Myocyte (in vitro differentiated cells): ENCODE measurements around the gene IRS2. TPM values are rescaled to one million over a fixed set of nuclear protein-coding genes. Genes with fewer than 3 reads are reported as not detected.

Experiments used
- DNase-seq: peaks from one replicate; pipeline ENCODE4 v3.0.0-alpha.2; 2012; ENCODE audit warnings: low read depth
- total RNA-seq: library from RNA; depleted of rRNA; stranded (reverse); fragments of >200 nt; gene quantifications from 2 replicates; pipeline ENCODE4 v1.2.3, GENCODE V29; 2014

IRS2 gene
- total RNA-seq, 1 donor from 2014 or later: 5.7 TPM

DNA sequence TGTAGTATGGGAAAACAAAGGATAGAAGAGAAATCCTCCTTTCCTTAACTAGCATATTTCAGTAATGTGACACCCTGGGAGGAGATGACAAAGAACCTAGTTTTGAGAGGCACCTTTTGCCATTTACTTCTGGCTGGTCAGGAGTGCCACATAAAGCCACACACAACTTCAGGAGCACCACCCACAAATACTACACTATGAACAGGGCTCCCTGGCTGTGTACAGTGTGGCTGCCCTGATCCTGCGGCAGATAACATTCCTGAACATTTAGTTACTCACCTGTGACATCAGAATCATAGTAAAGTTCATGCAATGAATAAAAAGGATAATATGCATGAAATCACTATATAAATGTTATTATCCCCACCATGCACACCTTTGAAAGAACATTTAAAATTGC is 17.4 kb upstream of the IRS2 start:
- DNase-seq: no peak

GRCh38 chr13:109802936-109803335 is 16.6 kb upstream of the IRS2 start:
- DNase-seq: no peak

DNA sequence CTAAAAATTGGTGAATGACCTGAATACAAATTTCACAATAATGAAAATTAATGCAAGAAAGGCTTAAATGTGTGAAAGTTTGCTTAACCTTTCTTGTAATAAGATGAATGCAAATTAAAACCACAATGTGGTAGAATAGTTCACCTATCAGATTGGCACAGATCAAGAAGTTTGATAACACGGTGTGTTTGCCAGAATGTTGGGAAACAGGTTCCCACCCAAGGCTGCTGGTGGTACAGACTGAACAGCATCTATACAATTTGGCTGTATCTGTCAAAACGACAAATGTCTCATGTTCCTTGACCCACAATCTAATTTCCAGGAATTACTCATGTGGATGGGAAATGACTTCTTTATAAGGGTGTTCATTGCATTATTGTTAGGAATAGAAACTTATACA is 8.6 kb upstream of the IRS2 start:
- no peak for DNase-seq

- no peak for DNase-seq
Measured at GRCh38 chr13:109794095-109794494, 7.7 kb upstream of the IRS2 start.

DNA sequence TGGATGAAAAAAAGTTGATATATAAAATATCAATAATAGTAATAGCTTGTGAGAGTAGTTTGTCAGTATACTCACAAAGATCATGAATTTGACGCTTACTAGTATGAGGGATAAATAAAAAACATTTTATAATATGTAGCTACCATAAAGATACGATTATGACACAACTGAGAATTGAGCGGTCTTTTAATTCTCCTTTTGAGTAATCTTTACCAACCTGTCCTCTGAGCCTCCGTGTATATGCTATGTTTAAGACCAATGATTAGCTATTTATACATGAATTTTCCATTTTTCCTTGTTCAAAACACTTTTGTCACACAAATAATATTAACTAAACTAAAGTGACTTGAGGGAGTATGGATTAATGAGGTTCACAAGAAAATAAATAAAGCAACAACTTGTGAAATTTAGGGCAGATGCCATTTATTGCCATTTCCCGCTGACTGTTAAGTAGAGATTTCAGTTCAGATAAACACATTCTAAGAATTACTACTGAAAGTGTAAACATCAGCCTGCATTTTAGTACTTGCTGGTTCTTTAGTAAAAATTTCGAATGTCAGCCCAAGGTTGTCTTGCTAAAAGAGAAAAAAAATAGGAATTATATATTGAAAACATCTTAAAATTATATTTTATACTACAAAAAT is 6.2 kb upstream of the IRS2 start:
- DNase-seq: no peak

DNA sequence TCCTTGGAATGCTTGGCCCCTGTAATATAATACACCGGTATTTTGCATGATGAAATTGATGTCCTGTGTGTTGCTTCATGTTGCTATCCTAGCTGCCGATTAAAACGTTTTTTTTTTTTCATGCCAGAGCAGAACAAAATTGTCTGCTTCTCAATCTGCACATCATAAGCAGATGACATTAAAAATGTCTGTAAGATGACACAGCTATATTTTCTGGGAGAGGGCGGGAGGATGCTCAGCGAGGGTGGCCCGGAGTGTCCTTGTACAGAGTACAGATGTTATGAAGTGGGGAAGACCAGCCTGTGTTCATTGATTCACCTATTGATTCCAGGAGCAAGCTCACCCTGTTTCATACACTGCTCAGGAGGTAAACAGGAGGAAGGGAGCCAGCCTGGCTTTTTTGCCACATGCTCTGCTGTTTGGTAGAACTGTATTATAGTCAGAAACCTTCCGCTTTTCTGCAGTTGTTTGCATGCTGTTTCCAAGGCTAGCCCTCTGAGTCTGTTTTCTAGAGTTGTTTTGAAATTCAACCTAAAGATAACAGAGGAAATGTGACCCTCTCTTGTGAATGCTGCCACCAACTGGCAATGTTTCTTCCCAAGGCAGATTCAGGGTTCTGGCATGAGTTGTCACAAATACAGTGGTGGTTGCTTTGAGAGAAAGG is 4.7 kb upstream of the IRS2 start:
- DNase-seq: peak; percentile 49

GRCh38 chr13:109790086-109790485 is 3.7 kb upstream of the IRS2 start:
- DNase-seq: no peak

GRCh38 chr13:109789262-109789661 is 2.9 kb upstream of the IRS2 start:
- peak; percentile 74 for DNase-seq

DNA sequence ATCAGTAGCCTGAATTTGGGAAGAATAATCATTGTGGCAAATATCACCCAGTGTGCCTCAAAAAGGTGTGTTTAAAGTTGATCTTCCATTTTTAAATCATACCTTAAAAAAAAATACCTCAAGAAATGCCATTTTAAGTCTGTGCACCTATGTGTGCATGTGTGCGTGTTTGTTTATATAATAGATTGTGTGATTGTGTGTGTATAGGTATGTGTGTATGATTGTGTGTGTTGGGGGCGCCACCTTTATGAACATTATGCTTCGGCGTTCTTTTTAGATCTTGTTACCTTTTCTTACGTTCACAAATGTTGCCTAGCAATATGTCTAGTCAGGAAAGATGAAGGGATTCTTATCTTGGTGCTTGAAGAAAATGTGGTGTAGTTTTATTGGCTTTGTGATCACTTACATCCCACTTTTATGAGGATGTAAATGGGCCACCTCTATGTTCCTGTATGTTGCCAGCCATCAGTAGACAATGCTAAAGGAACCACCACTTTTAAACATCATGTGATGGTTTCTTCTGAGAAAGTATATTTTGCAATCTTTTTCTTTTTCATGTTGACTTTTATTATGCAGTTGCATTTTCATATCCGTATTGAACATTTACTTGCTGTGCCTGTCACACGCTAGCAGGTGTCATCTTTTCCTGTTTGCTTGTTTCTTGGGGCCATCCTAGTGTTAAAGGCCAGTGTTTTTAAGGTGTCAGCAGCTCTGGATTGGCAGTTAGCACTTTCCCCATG is 2.2 kb upstream of the IRS2 start:
- no peak for DNase-seq

GRCh38 chr13:109787135-109787954 is 962 bp upstream of the IRS2 start:
- peak; percentile 63 for DNase-seq

GRCh38 chr13:109785892-109786450 is 412 bp downstream of the IRS2 start:
- peak; percentile 35 for DNase-seq

DNA sequence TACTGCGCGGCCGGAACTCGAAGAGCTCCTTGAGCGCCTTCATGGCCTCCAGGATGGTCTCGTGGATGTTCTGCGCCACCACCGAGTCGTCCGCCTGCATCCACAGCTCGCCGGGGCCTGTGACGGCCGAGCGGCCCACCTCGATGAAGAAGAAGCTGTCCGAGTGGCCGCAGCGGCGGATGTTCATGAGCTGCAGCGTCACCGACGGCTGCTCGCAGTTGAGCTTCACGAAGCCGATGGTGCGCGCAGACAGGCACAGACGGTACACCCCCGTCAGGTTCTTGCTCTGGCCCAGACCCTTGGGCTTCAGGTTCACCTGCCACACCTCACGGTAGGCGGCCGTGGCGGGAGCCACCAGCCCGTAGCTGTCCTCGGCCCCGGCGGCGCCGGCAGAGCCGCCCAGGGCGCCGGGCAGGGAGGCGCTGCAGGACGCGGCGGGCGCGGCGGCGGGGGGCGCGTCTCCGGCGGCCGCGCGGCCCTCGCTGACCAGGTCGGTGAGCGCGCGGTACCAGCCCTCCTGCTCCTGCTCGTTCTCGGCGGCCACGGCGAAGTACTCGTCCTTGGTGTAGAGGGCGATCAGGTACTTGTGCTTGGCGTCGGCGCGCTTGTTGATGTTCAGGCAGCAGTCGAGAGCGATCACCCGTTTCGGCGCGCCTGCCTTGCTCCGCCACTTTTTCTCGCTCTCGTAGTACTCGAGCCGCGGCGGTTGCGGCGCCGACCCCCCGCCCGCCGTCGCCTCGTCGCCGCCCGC is 1.1 kb downstream of the IRS2 start:
- peak; percentile 59 for DNase-seq

DNA sequence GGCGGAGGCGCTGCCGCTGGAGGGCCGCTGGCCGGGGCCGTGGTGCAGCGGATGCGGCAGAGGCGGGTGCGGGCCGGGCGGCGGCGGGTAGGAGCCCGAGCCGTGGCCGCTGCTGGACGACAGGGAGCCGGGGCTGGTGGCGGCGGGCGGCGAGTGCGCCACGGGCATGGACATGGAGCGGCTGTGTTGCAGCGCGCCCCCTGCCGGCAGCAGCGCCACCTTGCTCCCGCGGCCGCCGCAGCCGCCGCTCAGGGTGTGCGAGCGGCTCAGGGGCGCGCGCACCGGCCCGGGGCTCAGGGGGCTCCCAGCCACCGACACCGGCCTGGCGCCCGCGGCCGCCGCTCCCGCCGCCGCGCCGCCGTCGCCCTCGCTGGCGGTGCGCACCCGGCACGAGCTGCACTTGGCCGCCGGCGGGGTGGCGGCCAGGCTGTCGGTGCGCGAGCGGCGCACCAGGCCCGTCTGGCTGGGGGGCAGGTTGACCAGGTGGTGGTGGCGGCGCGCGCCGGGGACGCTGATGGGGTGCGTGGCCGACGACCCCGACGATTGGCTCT is 1.7 kb downstream of the IRS2 start:
- DNase-seq: peak; percentile 83

GRCh38 chr13:109783815-109784589 is 2.4 kb downstream of the IRS2 start:
- DNase-seq: no peak

GRCh38 chr13:109783447-109783814 is 3.0 kb downstream of the IRS2 start:
- DNase-seq: no peak

DNA sequence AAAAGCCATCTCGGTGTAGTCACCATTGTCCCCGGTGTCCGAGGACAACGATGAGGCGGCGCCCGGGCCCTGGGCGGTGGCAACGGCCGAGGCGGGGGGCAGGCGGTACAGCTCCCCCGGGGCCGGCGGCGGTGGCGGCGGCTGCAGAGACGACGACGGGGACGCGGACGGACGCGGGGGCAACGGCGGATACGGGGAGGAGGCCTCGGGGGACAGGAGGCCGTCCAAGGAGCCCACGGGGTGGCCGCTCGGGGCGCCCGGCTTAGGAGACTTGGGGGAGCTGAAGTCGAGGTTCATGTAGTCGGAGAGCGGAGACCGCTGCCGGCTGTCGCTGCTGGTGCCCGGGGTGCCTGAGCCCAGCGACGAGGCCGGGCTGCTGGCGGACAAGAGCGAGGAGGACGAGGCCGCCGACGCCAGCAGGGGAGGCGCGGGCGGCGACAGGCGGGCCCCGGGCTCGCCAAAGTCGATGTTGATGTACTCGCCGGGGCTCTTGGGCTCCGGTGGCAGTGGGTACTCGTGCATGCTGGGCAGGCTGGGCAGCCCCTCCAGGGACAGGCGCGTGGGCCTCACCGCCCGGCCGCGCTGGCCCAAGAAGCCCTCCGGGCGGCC is 3.5 kb downstream of the IRS2 start:
- DNase-seq: no peak

GRCh38 chr13:109782066-109782822 is 4.1 kb downstream of the IRS2 start:
- DNase-seq: no peak

DNA sequence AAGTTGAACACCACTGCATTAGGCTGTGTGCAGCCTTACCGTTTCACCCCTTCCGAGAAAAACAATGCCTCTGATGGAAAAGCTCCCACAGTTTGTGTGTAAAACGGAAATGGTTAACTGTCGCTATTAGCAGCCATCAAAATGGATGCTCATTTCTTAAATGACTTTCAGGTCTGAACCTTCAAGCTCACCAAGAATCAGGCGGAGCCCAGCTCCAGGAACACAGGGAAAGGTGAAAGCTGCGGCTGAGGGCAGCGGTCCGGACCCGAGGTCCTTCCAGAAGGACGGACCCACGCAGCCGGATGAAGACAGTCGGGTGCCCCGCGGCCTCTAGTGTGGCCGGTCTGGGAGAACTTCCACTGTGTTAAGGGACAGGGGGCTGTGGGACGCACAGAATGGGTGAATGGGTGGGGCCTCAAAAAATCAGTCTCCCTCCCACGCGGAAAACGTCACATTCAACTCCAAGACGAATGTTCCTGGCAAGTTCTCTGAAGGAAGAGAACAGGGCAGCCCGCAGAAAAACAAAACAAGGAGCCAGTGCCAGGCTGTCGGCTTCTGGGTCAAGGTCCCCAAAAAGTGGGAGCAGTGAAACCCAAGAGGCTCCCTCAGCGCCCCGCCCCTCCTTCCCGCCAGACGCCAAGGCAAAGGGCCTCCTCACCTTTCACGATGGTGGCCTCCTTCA is 4.9 kb downstream of the IRS2 start:
- peak; percentile 33 for DNase-seq
